ENCODE data around the gene BCL2A1. TPM values are rescaled to one million over a fixed set of nuclear protein-coding genes. Genes with fewer than 3 reads are reported as not detected.

The BCL2A1 gene
- total RNA-seq, 2 experiments from 2014 or later, result 2.2 to 2.3 TPM

DNA sequence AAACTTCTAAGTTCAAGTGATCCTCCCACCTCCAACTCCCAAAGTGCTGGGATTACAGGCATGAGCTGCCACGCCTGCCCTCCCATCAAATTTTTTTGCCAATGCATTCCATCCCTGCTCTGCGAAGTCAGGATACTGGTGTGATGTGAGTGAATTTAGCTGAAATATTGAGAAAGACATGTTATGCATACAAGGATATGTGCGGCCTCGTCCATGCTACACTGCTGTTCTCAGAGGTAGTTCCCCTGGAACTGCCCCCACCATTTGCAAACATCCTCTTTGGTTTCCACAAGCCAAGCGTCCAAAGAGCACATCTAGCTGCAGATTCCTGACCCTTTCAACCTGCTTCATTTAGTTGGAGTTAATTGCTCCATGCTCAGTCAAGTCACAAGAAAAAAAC, 36.5 kb upstream of the BCL2A1 start:
- H3K4me2 ChIP-seq (ENCODE audit: low read length), result no peak overlapping the region
- no peaks in the 10 kb centered on the region for H3K79me2 ChIP-seq (ENCODE audit: insufficient read depth, low read depth, low read length)
- H3K4me3 ChIP-seq (ENCODE audit: low read depth, low read length, poor library complexity, severe bottlenecking), result no peak overlapping the region
- ChIA-PET POLR2A (interaction anchor here (0.6 to 1.5 kb wide), 5 partner anchors 10 to 158 kb away, joined by 3 to 15 read pairs (median 4); no protein-coding TSS in a partner anchor), CTCF (ENCODE audit: unreplicated experiment) (interaction anchor here (1.0 to 1.1 kb wide), 2 partner anchors 10 to 11 kb away, joined by 5 read pairs; no protein-coding TSS in a partner anchor)
- TF ChIP-seq EZH2phosphoT487 (IDR thresholded peaks at IDR 0.05; ENCODE audit: borderline replicate concordance, low read depth, low read length), result no peak
- TF ChIP-seq, protein P1, sequence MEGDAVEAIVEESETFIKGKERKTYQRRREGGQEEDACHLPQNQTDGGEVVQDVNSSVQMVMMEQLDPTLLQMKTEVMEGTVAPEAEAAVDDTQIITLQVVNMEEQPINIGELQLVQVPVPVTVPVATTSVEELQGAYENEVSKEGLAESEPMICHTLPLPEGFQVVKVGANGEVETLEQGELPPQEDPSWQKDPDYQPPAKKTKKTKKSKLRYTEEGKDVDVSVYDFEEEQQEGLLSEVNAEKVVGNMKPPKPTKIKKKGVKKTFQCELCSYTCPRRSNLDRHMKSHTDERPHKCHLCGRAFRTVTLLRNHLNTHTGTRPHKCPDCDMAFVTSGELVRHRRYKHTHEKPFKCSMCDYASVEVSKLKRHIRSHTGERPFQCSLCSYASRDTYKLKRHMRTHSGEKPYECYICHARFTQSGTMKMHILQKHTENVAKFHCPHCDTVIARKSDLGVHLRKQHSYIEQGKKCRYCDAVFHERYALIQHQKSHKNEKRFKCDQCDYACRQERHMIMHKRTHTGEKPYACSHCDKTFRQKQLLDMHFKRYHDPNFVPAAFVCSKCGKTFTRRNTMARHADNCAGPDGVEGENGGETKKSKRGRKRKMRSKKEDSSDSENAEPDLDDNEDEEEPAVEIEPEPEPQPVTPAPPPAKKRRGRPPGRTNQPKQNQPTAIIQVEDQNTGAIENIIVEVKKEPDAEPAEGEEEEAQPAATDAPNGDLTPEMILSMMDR (conservative IDR thresholded peaks at IDR 0.05; ENCODE audit: low read length), result no peak
- no peaks in the 10 kb centered on the region for H3K9me3 ChIP-seq (ENCODE audit: low read length)
- intact Hi-C loops (cut with micrococcal nuclease; ENCODE audit: unreplicated experiment), result no loop called here
- H3K36me3 ChIP-seq (ENCODE audit: insufficient read depth, low read length), result no peaks in the 10 kb centered on the region
- no peak overlapping the region for H2AFZ ChIP-seq (ENCODE audit: low read length)
- H4K20me1 ChIP-seq (ENCODE audit: insufficient read depth, low read length), result no peaks in the 10 kb centered on the region
- H3K27ac ChIP-seq (ENCODE audit: low read depth, low read length, poor library complexity, severe bottlenecking), result no peak overlapping the region
- no peak for DNase-seq (ENCODE audit: low spot score)
- H3K4me1 ChIP-seq (ENCODE audit: insufficient read depth, low read length, poor library complexity, severe bottlenecking), result peaks cover 49% of the 10 kb centered on the region
- H3K9me2 ChIP-seq (ENCODE audit: insufficient read depth, low read length), result no peaks in the 10 kb centered on the region
- no TSS peak for BruUV-seq (replicated peaks)

DNA sequence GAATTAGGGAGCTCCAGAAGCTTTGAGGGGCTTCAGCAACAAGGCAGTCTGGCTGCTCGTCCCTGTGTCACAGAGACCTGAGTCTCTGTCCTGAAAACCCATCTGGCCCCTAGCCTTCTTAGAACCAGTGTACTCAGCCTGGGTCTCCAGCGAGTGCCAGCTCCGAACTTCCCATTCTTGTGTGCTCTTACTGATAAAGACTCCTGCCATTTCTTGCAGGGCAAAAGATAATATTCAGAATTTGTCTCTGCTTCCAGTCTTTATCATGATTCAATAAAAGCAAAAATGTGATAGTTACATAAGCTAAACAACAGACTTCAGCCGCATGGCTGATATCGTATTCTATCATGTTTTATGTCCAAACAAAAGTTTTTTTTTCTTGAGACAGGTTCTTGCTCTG, 36.0 kb upstream of the BCL2A1 start:
- H3K27ac ChIP-seq (ENCODE audit: low read depth, low read length, poor library complexity, severe bottlenecking), result no peak overlapping the region
- H3K4me3 ChIP-seq (ENCODE audit: low read depth, low read length, poor library complexity, severe bottlenecking), result no peak overlapping the region
- ChIA-PET CTCF (ENCODE audit: unreplicated experiment) (interaction anchor here (1.1 kb wide), 1 partner anchor 11 kb away, joined by 5 read pairs; no protein-coding TSS in a partner anchor), POLR2A (interaction anchor here (0.8 kb wide), 1 partner anchor 75 kb away, joined by 3 read pairs; no protein-coding TSS in a partner anchor)
- H2AFZ ChIP-seq (ENCODE audit: low read length), result no peak overlapping the region
- H3K79me2 ChIP-seq (ENCODE audit: insufficient read depth, low read depth, low read length), result no peaks in the 10 kb centered on the region
- H3K36me3 ChIP-seq (ENCODE audit: insufficient read depth, low read length), result no peaks in the 10 kb centered on the region
- H3K9me3 ChIP-seq (ENCODE audit: low read length), result no peaks in the 10 kb centered on the region
- H4K20me1 ChIP-seq (ENCODE audit: insufficient read depth, low read length), result no peaks in the 10 kb centered on the region
- BruUV-seq (replicated peaks), result no TSS peak
- H3K9me2 ChIP-seq (ENCODE audit: insufficient read depth, low read length), result no peaks in the 10 kb centered on the region
- intact Hi-C loops (cut with micrococcal nuclease; ENCODE audit: unreplicated experiment), result no loop called here
- DNase-seq (ENCODE audit: low spot score), result no peak
- TF ChIP-seq, protein P1 (conservative IDR thresholded peaks at IDR 0.05; ENCODE audit: low read length), result no peak
- TF ChIP-seq EZH2phosphoT487 (IDR thresholded peaks at IDR 0.05; ENCODE audit: borderline replicate concordance, low read depth, low read length), result no peak
- H3K4me2 ChIP-seq (ENCODE audit: low read length), result no peak overlapping the region
- H3K4me1 ChIP-seq (ENCODE audit: insufficient read depth, low read length, poor library complexity, severe bottlenecking), result peaks cover 43% of the 10 kb centered on the region

DNA sequence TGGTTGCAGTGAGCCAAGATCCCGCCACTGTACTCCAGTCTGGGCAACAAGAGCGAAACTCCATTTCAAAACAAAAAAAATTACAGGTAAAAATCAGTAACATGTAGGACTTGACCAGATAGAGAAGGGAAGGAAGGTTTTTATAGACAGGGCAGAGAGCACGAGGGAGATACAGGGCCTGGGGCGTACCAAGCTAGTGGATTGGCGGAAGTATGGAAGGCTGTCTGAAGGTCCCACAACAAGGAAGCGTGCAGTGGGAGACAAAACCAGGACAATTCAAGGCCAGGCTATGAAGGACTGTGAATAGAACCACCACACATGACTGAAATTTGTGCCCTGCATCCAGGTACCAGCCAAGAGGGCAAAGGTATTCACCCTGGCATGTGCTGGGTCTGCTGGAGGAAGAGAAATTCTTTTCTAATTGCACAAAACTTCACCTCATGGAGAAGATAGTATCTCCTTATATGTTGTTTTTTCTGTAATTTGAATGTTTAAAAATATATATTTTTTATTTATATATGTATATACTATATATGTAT, 33.0 kb upstream of the BCL2A1 start:
- POLR2A ChIA-PET, result no interaction called here
- intact Hi-C loops (cut with micrococcal nuclease; ENCODE audit: unreplicated experiment), result no loop called here
- Histone ChIP-seq H2AFZ (ENCODE audit: low read length) (no peak overlapping the region), H3K4me2 (ENCODE audit: low read length) (no peak overlapping the region), H3K27ac (ENCODE audit: low read depth, low read length, poor library complexity, severe bottlenecking) (no peak overlapping the region), H4K20me1 (ENCODE audit: insufficient read depth, low read length) (no peaks in the 10 kb centered on the region), H3K9me2 (ENCODE audit: insufficient read depth, low read length) (no peaks in the 10 kb centered on the region), H3K4me1 (ENCODE audit: insufficient read depth, low read length, poor library complexity, severe bottlenecking) (peaks cover 14% of the 10 kb centered on the region), H3K9me3 (ENCODE audit: low read length) (no peaks in the 10 kb centered on the region), H3K4me3 (ENCODE audit: low read depth, low read length, poor library complexity, severe bottlenecking) (no peak overlapping the region), H3K79me2 (ENCODE audit: insufficient read depth, low read depth, low read length) (no peaks in the 10 kb centered on the region), H3K36me3 (ENCODE audit: insufficient read depth, low read length) (no peaks in the 10 kb centered on the region)
- CTCF ChIA-PET (ENCODE audit: unreplicated experiment), result no interaction called here
- no TSS peak for BruUV-seq (replicated peaks)
- no peak for DNase-seq (ENCODE audit: low spot score)
- TF ChIP-seq, protein P1 (conservative IDR thresholded peaks at IDR 0.05; ENCODE audit: low read length), result no peak
- no peak for TF ChIP-seq EZH2phosphoT487 (IDR thresholded peaks at IDR 0.05; ENCODE audit: borderline replicate concordance, low read depth, low read length)
